Activated CD8-positive, alpha-beta memory T cell treated with anti-CD3 and anti-CD28 coated beads, Interleukin-2, amount 50 U/mL, for 24 hours (primary cell): ENCODE results near the gene OR2K2.
"Not testable (repeated sequence)": the region's sequence is repeated elsewhere in the genome, so short reads cannot be mapped to it uniquely, and the experiment has no call there.

Source experiments
- DNase-seq: peaks from one replicate; pipeline ENCODE4 v3.0.0-alpha.2; 2020; ENCODE audit errors: extremely low read depth

OR2K2 gene, protein sequence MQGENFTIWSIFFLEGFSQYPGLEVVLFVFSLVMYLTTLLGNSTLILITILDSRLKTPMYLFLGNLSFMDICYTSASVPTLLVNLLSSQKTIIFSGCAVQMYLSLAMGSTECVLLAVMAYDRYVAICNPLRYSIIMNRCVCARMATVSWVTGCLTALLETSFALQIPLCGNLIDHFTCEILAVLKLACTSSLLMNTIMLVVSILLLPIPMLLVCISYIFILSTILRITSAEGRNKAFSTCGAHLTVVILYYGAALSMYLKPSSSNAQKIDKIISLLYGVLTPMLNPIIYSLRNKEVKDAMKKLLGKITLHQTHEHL

DNA sequence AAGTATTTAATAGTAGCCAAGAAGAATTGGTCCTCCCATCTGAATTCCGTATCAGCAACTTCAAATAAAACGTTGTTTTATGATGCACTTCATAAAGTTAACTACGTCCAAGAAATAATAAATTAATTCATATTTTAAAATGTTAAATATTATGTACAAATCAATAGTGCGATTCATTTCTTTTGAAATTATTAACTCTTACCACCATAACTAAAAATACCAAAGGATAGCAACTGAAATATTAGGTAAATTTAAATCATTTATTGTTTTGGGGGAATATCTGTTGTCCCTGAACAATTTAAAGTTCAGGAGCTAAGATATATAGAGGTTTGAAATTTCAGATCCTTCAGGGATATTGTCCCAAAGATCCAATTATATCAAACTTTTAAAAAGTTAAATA is at the start of gene OR2K2:
Gene OR2K2, minus strand, starts transcription at position 101 of the 400 bp plus-strand sequence. CDS start 1,791 bp downstream, outside the sequence.
- DNase-seq: no peak

DNA sequence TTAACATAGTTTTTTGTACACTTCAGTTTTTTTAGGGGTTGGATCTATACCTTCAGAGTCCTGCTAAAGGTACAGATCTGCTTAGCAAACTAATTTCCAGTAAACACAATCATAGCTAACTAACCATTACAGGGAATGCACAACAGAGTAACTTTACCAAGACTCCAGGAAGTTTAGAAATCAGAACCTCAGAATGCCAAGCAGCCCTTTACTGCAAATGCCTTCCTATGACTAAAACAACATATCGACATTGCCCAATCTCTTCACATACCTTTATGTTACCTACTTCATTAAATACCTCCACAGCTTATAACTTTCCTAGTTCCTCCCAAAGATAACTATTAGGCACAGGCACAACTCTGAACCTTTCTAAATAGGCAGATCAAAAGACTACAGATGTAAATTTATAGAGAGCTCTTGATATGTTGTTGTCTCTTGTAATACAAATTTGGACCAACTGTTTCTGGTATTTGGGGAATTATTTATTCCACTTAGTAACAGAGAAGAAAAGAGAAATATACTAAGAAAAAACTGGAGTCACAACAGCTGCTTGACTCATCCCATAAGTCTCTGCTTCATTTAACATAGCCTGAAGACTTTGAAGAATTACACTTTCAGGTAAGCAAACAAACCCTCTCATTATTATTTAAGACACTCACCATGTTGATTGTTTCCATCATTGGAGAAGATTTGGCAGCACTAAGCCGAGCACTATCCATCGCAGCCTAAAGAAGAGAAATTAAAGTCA is 46.0 kb upstream of the OR2K2 start:
- DNase-seq: no peak

DNA sequence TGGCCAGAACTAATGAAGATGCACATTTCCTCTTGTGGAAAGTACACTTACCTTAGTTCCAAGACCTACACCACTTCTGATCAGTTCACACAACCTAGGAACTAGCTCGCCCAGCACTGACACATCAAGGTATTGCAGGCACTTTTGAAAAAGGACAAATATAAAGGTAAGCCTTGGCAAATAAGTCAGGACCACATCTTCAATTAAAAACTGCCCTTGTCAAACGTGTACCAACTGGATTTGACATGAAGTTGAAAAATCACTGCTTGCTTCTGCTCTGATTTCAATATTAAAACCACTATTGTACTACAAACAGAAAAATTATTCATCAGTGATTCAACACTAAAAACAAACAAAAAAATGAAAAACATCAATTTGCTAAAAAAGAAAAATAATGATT is 45.0 kb upstream of the OR2K2 start:
- no peak for DNase-seq

DNA sequence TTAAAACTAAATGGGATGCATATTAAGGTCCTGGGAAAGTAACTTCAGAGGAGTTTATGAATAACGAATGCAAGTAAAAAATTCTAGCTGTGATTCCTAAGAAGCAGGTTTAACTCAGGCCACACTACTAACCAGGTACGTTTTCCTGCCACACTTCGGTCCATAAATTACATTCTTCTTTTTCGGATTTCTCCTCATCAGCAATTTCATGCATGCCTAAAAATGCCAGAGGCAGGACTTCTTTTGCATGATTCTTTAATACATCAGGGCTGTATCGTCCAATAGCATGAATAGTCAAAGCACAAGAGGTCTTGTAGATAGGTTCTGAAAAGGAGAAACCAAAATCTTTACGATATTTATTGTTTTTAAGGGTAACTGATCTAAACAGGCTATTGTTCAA is 42.3 kb upstream of the OR2K2 start:
- no peak for DNase-seq

DNA sequence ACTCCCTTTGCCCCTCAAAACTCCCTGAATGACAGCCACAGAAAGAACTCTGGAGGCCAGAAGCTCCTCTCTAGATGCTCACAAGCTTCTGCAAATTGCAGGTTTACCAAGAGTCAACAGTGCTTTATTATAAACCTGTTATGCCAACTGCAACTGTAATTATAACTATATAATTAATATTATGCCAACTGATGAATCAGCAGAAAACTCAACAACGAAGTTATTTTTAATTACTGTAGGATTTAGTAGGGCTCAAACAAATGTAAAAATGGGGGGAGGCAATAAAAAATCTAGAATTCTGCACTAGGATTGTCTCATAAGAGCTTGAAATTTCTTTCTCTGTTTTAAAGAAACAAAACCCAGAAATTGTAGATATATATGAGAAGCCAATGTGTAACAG is 37.0 kb upstream of the OR2K2 start:
- DNase-seq: no peak

DNA sequence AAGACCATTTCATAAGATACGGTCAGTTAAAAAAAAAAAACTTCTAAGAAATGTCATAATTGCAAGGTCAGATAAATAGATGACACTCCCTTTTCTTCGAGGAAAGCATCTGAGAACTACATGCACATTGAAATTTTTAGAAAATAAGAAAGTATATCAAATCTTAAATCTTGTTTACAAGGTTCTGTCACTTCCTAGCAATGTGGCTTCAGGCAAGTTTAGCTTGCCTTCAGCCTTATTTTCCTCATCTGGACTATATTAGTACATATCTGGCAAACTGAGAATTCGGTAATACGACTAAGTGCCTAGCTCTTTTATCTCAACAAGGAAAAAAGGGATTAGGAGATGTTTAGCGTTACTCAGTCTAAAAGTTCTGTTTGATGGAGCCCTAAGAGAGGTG is 32.5 kb upstream of the OR2K2 start:
- DNase-seq: no peak

DNA sequence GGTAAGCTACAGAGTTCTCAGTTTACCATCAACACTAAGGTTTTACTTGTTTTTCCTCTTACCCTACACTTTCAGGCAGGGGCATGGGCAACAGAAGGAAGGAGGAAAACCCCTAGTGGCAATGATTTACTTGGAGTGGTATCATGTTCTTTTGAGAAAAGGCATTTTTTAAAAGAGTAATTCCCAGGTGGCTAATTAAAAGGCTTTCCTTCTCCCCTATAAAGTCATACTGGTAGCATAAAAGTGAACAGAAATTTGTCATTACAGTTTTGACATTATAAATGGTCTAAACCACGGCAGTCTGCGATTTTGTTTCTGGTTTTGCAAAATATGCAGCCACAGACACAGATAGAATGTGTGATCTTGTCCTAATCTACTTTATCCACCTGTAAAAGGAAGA is 30.9 kb upstream of the OR2K2 start:
- DNase-seq: no peak

DNA sequence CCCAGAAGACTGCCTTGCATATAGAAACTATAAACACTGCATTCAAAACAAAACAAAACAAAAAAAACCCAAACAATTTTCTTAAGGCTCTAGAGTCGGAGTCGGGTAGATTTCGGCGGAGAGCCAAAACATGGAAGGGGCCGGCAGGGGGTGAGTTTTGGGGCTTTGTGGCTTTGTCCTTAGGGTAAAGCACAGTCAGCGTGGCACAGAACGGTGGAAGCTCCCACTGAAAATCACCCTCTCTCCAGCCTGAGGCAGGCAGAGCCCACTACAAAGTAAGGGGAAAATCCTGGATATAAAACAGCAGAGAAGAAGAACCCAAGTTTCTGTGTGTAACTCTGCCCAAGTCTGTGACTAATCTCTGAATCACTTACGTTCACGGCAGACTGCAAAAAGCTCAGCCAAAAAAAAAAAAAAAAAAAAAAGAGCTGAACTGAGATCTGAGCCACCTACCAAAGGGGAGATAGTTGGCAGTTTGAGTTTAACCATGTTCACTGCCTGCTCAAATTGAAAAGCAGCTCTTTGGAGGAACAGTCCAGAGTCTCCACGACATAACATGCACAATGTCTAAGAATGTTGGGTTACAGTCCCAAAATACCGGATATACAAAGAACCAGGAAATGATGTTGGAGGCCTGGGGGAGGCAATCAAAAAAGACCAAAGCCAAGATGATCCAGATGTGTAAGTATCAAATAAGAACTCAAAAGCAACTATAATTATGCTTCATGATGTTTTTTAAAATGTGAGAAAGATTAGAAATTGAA is 26.6 kb upstream of the OR2K2 start:
- DNase-seq: no peak

DNA sequence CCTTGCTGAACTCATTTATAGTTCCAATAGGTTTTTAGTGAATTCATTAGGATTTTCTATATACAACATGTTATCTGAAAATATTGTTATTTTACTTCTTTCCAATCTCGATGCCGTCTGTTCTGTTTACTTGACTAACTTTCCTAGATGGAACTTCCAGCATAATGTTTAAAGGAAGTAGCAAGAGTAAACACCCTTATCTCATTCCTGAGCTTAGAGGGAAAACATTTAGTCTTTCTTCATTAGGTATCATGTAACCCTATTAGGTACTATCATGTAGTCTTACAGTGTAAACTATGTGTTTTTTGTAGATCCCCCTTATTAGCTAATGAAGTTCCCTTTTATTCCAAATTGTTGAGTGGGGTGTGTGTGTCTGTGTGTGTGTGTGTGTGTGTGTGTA is 22.5 kb upstream of the OR2K2 start:
- no peak for DNase-seq

DNA sequence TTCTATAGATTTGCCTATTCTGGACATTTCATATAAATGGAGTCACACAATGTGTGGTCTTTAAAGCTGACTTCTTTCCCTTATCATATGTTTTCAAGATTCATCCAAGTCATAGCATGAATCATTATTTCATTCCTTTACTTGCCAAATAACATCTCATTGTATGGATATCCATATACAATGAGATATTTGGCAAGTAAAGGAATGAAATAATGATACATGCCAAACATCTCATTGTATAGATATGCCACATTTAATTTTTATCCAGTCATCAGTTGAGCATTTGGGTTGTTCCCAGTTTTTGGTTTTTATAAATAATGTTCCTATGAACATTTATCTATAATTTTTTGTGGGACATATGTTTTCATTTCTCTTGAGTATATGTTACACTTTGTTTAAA is 20.5 kb upstream of the OR2K2 start:
- DNase-seq: no peak

DNA sequence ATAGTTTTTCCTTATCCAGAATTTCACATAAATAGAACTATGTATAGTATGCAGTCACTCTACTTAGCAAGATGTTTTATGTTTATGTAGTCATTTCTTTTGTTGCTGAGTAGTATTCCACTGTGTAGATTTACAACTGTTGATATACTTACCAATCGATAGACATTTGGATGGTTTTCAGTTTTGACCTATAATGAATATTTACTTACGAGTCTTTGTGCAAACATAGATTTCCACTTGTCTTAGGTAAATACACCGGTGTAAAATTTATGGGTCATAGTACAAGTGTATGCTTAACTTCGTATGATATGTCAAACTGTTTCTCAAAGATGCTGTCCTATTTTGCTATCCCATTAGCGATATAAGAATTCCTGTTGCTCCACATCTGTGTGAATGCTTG is 19.7 kb upstream of the OR2K2 start:
- DNase-seq: no peak

DNA sequence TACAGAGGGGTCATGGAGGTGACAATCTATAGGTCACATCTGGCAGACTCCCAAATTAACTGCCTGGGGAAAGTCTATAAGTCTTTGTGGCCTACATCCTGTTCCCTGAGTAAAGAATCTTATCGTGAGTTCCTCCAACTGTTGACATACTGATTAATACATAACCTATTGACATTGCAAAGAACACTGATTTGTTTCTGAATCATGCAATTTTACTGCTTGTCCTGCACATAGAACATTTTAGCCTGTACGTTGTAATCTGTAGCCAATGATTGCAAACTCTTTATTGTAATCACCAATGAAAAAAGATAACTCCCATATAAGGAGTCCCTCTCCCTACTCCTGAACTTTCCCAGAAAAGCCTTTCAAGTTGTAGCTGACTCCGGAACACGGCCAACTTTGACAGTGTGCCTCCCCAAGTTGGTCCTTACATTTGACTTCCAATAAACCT is 18.8 kb upstream of the OR2K2 start:
- no peak for DNase-seq

DNA sequence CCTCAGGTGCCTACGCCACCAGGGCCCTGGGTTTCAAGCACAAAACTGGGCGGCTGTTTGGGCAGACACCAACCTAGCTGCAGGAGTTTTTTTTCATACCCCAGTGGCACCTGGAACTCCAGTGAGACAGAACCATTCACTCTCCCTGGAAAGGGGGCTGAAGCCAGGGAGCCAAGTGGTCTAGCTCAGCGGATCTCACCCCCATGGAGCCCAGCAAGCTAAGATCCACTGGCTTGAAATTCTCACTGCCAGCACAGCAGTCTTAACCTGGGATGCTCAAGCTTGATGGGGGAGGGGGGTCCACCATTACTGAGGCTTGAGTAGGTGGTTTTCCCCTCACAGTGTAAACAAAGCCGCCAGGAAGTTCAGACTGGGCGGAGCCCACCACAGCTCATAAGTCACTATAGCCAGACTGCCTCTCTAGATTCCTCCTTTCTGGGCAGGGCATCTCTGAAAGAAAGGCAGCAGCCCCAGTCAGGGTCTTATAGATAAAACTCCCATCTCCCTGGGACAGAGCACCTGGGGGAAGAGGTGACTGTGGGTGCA is 4.4 kb upstream of the OR2K2 start:
- DNase-seq: not testable (repeated sequence)

DNA sequence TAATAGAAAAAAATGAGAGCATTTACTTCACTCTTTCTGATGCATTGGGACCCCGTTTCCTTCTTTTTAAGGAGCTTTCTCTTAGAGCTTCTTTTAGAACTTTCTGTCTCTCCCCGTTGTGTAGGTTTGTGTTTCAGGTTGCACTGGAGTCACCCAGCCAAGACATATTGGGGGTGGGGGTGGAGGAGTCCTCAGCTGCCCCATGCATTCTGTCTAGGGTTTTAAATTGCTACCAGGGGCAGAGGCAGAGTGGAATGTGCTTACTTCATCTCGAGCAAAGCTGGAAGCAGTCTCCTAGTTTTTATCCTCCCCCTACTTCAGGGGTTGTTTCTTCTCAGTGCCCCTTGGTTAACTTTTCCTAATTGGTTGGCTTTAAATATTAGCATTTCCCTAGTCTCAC is 9.4 kb downstream of the OR2K2 start:
- DNase-seq: no peak

DNA sequence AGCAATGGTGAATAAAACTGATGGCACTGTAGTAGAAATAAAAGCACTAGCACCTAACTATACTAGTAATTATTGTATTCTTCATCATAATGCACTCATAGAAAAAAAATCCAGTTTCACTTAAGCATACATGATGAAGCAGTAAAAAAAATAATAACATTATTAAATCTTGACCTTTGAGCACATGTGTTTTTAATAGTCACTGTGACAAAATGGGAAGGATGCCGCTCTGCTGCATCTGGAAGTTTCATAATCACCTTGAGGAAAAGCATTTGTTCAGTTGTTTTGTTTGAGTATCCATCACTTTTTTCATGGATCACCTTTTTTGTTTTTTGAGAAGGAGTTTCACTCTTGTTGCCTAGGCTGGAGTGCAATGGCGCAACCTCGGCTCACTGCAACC is 13.2 kb downstream of the OR2K2 start:
- no peak for DNase-seq

DNA sequence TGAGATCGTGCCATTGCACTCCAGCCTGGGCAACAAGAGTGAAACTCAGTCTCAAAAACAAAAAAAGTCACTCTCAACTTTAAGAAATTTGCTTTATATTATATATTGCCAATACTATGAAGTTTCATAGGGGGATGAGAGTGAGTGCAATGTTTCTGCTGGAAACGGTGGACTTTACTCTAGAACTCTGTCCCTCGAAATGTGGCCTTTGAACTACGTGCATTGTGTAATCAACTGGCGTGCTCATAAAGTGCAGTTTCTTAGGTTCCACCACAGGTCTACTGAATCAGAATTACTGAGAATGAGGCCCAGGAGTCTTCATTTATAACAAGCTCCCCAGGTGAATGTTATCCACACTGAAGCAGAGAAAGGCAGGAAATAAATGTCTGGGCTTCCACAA is 24.1 kb downstream of the OR2K2 start:
- DNase-seq: no peak

DNA sequence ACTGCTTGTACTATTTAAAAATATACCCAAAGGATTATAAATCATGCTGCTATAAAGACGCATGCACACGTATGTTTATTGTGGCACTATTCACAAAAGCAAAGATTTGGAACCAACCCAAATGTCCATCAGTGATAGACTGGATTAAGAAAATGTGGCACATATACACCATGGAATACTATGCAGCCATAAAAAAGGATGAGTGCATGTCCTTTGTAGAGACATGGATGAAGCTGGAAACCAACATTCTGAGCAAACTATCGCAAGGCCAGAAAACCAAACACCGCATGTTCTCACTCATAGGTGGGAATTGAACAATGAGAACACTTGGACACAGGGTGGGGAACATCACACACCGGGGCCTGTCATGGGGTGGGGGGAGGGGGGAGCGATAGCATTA is 26.0 kb downstream of the OR2K2 start:
- not testable (repeated sequence) for DNase-seq

DNA sequence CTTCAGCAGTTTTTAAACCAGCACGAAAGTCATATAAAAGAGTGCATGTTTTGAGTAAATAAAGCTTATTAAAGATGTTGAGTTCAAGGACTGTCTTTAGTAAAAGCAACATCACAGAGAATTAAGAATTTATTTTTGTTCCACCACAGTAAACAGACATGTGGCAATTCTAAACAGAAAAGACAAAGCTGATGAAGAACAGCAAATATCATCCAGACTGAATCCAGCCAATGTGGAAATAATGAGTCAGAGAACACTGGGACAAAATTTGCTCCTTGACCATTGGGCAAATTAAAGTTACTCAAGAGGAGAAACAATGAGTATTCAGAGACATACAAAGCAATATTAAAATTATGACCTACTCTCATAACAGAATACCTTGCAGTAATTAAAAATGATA is 28.8 kb downstream of the OR2K2 start:
- DNase-seq: no peak

DNA sequence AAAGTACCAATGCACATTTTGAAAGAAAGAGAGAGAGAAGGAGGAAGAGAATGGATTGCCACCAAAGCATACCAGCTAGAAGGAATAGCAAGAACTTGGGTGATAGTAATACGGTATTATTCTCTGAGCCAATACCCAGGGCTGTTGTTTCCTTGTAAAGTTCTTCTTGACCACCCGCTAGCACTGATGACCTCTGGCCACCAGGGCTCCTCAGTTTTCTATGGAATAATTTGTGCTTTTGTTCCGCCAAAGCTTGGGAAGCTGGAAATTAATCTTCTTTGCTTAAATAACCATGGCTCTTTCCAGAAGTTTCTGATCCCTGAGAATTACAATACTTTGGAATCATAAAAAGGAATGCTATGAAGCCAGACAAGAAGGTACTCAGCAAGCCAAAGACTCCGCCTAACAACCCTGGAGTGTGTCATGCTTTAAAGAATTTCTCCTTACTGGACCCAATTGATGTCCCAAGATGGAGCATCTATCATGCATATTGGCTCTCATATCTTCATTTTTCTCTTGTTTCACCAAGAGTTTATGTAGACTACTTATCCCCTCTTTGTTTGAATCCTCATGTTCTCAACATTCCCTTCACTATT is 29.8 kb downstream of the OR2K2 start:
- DNase-seq: no peak

DNA sequence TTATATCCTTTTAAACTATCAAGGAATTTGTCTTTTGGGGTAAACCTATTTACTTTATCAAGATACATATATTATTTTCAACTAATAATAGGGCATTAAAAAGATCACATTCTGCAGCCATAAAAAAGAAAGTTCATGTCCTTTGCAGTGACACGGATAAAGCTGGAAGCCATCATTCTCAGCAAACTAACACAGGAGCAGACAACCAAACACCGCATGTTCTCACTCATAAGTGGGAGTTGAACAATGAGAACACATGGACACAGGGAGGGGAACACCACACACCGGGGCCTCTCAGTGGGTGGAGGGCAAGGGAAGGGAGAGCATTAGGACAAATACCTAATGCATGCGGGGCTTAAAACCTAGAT is 30.4 kb downstream of the OR2K2 start:
- DNase-seq: not testable (repeated sequence)

DNA sequence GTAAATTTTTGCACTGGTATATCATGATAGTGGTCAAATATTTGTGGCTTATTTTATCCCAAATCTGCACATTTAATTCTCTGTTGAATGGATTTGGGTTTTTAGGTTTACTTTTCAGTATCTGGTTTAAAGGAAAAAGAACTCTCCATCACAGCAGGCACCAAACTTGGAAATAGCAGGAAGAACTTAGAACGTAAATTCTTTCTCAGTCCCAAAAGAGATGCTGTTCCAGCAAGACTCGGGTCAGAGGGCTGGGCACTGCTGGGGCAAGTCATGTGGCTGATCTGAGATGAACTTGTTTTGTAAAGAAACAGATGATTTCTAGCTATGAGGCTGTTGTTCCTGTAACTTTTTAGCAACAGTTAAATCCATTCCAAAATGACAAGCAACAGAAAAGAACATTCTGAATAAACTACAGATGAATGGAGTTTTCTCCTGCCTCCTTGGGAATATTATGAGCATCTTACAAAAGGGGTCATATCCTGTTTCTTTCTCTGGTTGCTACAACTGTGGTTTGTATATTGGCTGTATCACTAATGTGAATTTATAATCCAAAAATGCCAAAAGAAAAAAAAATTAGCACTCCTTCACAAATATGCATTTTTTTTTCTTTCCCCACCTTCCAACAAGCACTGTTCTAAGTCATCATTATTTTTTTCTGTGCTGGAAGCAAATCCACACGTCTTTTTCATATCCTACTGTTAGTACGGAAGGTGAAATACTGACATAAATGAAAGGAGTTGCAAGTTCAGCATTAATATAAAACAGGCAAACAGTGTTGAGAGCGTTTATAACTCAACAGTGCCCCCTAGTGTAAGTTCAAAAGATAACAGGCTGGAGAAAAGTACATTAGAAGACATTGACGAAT is 31.1 kb downstream of the OR2K2 start:
- DNase-seq: no peak
